ENCODE measurements around the gene HMX1.

HMX1 gene

GRCh38 chr4:8906991-8907595 is 35.5 kb upstream of the HMX1 start:
- H3K4me3 ChIP-seq (ENCODE audit: low read depth, low read length), result no peak overlapping the region
- TF ChIP-seq MYC (IDR thresholded peaks at IDR 0.05; ENCODE audit: low read depth, low read length) (no peak), POLR2A (IDR thresholded peaks at IDR 0.05; ENCODE audit: extremely low read depth, insufficient read length) (no peak)
- TF ChIP-seq, protein P1, sequence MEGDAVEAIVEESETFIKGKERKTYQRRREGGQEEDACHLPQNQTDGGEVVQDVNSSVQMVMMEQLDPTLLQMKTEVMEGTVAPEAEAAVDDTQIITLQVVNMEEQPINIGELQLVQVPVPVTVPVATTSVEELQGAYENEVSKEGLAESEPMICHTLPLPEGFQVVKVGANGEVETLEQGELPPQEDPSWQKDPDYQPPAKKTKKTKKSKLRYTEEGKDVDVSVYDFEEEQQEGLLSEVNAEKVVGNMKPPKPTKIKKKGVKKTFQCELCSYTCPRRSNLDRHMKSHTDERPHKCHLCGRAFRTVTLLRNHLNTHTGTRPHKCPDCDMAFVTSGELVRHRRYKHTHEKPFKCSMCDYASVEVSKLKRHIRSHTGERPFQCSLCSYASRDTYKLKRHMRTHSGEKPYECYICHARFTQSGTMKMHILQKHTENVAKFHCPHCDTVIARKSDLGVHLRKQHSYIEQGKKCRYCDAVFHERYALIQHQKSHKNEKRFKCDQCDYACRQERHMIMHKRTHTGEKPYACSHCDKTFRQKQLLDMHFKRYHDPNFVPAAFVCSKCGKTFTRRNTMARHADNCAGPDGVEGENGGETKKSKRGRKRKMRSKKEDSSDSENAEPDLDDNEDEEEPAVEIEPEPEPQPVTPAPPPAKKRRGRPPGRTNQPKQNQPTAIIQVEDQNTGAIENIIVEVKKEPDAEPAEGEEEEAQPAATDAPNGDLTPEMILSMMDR (IDR thresholded peaks at IDR 0.05; ENCODE audit: low read depth, low read length), result no peak
- TF ChIP-seq, protein P2, sequence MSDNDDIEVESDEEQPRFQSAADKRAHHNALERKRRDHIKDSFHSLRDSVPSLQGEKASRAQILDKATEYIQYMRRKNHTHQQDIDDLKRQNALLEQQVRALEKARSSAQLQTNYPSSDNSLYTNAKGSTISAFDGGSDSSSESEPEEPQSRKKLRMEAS (IDR thresholded peaks at IDR 0.05; ENCODE audit: low read depth, low read length), result no peak
- no peak for DNase-seq (ENCODE audit: low read depth)

- H3K4me3 ChIP-seq (ENCODE audit: low read depth, low read length), result no peak overlapping the region
- TF ChIP-seq MYC (IDR thresholded peaks at IDR 0.05; ENCODE audit: low read depth, low read length) (no peak), POLR2A (IDR thresholded peaks at IDR 0.05; ENCODE audit: extremely low read depth, insufficient read length) (no peak)
- TF ChIP-seq, protein P1 (IDR thresholded peaks at IDR 0.05; ENCODE audit: low read depth, low read length), result no peak
- TF ChIP-seq, protein P2 (IDR thresholded peaks at IDR 0.05; ENCODE audit: low read depth, low read length), result no peak
- no peak for DNase-seq (ENCODE audit: low read depth)
These were observed 35.0 kb upstream of the HMX1 start for GRCh38 chr4:8906668-8906970.

DNA sequence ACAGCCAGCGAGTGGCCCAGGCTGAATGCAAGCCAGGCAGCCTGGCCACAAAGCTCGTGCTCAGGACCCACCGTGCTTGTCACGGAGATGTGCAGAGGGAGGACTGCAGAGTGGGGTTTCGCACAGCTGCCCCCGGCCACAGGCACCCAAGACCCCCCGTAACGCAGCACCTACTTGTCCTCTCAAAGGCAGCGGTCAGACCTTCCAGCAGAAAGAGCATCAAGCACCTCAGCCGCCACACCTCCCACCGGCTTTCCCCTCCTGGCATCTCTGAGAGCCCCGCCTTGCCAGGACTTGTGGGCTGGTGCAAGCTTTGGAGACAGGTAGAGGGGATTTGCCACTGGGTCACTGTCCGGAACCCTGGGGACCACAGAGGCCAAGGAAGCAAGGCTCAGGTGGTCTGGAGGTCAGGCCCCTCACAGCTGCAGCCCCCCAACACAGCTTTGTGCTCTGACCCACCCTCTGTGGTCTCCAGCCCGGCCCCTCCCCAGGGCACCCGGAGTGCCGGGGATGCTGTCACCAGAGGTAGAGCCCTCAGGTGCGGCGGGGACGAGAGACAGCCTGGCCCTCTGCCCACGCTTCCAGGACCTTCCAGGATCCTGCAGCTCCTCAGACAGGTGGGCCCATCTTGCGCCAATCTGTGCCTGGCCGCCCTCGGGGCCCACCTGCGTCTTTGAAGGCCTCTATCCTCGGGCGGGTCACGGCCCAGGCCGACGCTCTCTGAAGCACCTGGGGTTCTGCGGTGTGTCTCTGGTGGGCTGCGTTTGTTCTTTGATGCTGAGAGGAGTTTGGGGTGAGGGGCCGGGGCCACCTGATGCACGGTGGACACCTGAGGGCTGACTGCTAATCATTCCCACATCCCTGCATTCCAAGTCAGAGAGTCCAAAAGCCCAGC is 34.4 kb upstream of the HMX1 start:
- TF ChIP-seq MYC (IDR thresholded peaks at IDR 0.05; ENCODE audit: low read depth, low read length) (no peak), POLR2A (IDR thresholded peaks at IDR 0.05; ENCODE audit: extremely low read depth, insufficient read length) (no peak)
- TF ChIP-seq, protein P1 (IDR thresholded peaks at IDR 0.05; ENCODE audit: low read depth, low read length), result no peak
- TF ChIP-seq, protein P2 (IDR thresholded peaks at IDR 0.05; ENCODE audit: low read depth, low read length), result no peak
- no peak for DNase-seq (ENCODE audit: low read depth)
- no peak overlapping the region for H3K4me3 ChIP-seq (ENCODE audit: low read depth, low read length)

DNA sequence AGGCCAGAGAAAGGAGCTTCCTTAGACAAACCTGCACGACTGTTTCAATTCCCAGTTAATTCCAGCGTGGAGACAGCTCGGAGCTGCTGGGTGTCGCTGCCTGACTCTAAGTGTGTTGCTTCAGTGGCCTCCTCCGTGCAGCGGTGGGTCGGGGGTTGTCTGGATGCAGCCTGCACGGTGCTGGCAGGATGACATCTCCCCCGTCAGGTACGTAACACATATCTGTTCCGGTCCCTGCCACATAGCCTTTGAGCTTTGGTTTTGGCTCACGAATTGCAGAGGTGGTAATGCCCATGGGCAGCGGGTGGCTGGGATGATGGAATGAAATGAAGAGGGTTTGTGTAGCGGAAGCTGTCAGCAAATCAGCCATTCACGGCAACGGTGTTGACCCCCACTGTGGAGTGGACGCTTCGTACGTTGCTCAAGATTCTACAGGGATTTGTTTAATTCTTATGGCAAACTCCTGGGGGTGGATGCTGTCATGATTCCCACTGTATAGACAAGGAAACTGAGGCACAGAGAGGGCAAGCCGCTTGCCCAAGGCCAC is 33.7 kb upstream of the HMX1 start:
- no peak for DNase-seq (ENCODE audit: low read depth)
- no peak overlapping the region for H3K4me3 ChIP-seq (ENCODE audit: low read depth, low read length)
- TF ChIP-seq POLR2A (IDR thresholded peaks at IDR 0.05; ENCODE audit: extremely low read depth, insufficient read length), result no peak
- TF ChIP-seq, protein P2 (IDR thresholded peaks at IDR 0.05; ENCODE audit: low read depth, low read length), result no peak
- TF ChIP-seq, protein P1 (IDR thresholded peaks at IDR 0.05; ENCODE audit: low read depth, low read length), result no peak
- TF ChIP-seq MYC (IDR thresholded peaks at IDR 0.05; ENCODE audit: low read depth, low read length), result no peak

DNA sequence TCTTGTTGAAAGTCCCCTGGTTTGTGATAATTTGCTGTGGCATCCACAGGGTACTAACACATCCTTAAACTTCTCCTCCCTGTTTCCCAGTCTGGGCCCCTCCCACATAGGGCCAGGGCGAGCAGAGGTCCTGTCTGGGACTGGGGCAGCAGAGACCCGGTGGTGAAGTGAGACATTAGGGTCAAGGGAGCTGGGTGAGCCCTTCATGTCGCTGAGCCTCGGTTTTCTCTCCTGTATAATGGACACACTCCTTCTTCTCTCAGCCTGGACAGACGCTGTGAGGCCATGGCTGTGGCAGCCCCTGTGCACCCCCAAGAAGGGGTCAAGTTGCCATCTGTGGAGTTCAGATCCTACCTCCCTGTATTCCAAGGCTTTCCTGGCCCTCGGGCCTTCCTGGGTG is 33.0 kb upstream of the HMX1 start:
- DNase-seq (ENCODE audit: low read depth), result no peak
- TF ChIP-seq, protein P2 (IDR thresholded peaks at IDR 0.05; ENCODE audit: low read depth, low read length), result no peak
- no peak for TF ChIP-seq POLR2A (IDR thresholded peaks at IDR 0.05; ENCODE audit: extremely low read depth, insufficient read length)
- TF ChIP-seq, protein P1 (IDR thresholded peaks at IDR 0.05; ENCODE audit: low read depth, low read length), result no peak
- no peak for TF ChIP-seq MYC (IDR thresholded peaks at IDR 0.05; ENCODE audit: low read depth, low read length)
- H3K4me3 ChIP-seq (ENCODE audit: low read depth, low read length), result no peak overlapping the region

Data from NB4 (cell line).